ENCODE results near the gene CADM1. TPM values are rescaled to one million over a fixed set of nuclear protein-coding genes. Genes with fewer than 3 reads are reported as not detected.

The CADM1 gene
- total RNA-seq, 2 experiments from 2014 or later, result 59.7 to 89.7 TPM

GRCh38 chr11:115421992-115422689 is 82.1 kb downstream of the CADM1 start:
- CTCF ChIA-PET (ENCODE audit: unreplicated experiment), result interaction anchor here (1.0 kb wide), 1 partner anchor 31 kb away, joined by 3 read pairs; no protein-coding TSS in a partner anchor
- peaks cover 19% of the 10 kb centered on the region; the same call in 1 of the 2 replicates for H3K79me2 ChIP-seq (ENCODE audit: insufficient read depth, low read depth, low read length)

GRCh38 chr11:115421352-115421991 is 82.7 kb downstream of the CADM1 start:
- Histone ChIP-seq H3K79me2 (ENCODE audit: insufficient read depth, low read depth, low read length) (peaks cover 22% of the 10 kb centered on the region; the same call in 1 of the 2 replicates), H2AFZ (ENCODE audit: low read length) (peak overlapping the region; percentile 18; the same call in 1 of the 2 replicates), H3K9me3 (ENCODE audit: low read length) (no peaks in the 10 kb centered on the region), H4K20me1 (ENCODE audit: insufficient read depth, low read length) (no peaks in the 10 kb centered on the region), H3K4me3 (ENCODE audit: low read depth, low read length, poor library complexity, severe bottlenecking) (peak overlapping the region; percentile 53), H3K27ac (ENCODE audit: low read depth, low read length, poor library complexity, severe bottlenecking) (peak overlapping the region; percentile 40), H3K4me2 (ENCODE audit: low read length) (peak overlapping the region; percentile 66), H3K4me1 (ENCODE audit: insufficient read depth, low read length, poor library complexity, severe bottlenecking) (peaks cover 69% of the 10 kb centered on the region), H3K36me3 (ENCODE audit: insufficient read depth, low read length) (no peaks in the 10 kb centered on the region), H3K9me2 (ENCODE audit: insufficient read depth, low read length) (no peaks in the 10 kb centered on the region)
- BruUV-seq (replicated peaks), result no TSS peak
- intact Hi-C loops (cut with micrococcal nuclease; ENCODE audit: unreplicated experiment), result no loop called here
- ChIA-PET CTCF (ENCODE audit: unreplicated experiment) (interaction anchor here (1.0 kb wide), 1 partner anchor 31 kb away, joined by 3 read pairs; no protein-coding TSS in a partner anchor), POLR2A (interaction anchor here (0.7 to 2.2 kb wide), 9 partner anchors 9 to 131 kb away, joined by 3 to 9 read pairs (median 6); no protein-coding TSS in a partner anchor)
- peak; percentile 31 for DNase-seq (ENCODE audit: low spot score)
- TF ChIP-seq CTCF (conservative IDR thresholded peaks at IDR 0.05; ENCODE audit: low read length) (no peak), EZH2phosphoT487 (IDR thresholded peaks at IDR 0.05; ENCODE audit: borderline replicate concordance, low read depth, low read length) (no peak)

More at GRCh38 chr11:115421992-115422689, 82.1 kb downstream of the CADM1 start:
- Histone ChIP-seq H2AFZ (ENCODE audit: low read length) (no peak overlapping the region; the same call in 1 of the 2 replicates), H3K4me1 (ENCODE audit: insufficient read depth, low read length, poor library complexity, severe bottlenecking) (peaks cover 69% of the 10 kb centered on the region), H3K36me3 (ENCODE audit: insufficient read depth, low read length) (no peaks in the 10 kb centered on the region), H3K9me3 (ENCODE audit: low read length) (no peaks in the 10 kb centered on the region), H3K4me3 (ENCODE audit: low read depth, low read length, poor library complexity, severe bottlenecking) (peak overlapping the region; percentile 10), H3K27ac (ENCODE audit: low read depth, low read length, poor library complexity, severe bottlenecking) (peak overlapping the region; percentile 21), H4K20me1 (ENCODE audit: insufficient read depth, low read length) (no peaks in the 10 kb centered on the region), H3K9me2 (ENCODE audit: insufficient read depth, low read length) (no peaks in the 10 kb centered on the region), H3K4me2 (ENCODE audit: low read length) (peak overlapping the region; percentile 66)
- POLR2A ChIA-PET, result interaction anchor here (0.8 to 2.2 kb wide), 8 partner anchors 10 to 80 kb away, joined by 3 to 9 read pairs (median 6); no protein-coding TSS in a partner anchor
- BruUV-seq (replicated peaks), result no TSS peak
- TF ChIP-seq CTCF (conservative IDR thresholded peaks at IDR 0.05; ENCODE audit: low read length) (no peak), EZH2phosphoT487 (IDR thresholded peaks at IDR 0.05; ENCODE audit: borderline replicate concordance, low read depth, low read length) (no peak)
- intact Hi-C loops (cut with micrococcal nuclease; ENCODE audit: unreplicated experiment), result loop anchor here (2.0 kb wide), 1 partner anchor 81 kb away; no protein-coding TSS in a partner anchor
- peak; percentile 21 for DNase-seq (ENCODE audit: low spot score)
